GM23338 (cell line): Measurements from ENCODE around the gene TRDN. TPM values are rescaled to one million over a fixed set of nuclear protein-coding genes. Genes with fewer than 3 reads are reported as not detected.

Source experiments
- ATAC-seq: fragments of 200-7000 bp; cut with Tn5 transposase; 3 replicates; pipeline ENCODE4 v1.9.1; 2020
- DNase-seq: peaks from one replicate; pipeline ENCODE4 v3.0.0-alpha.2; 2015; ENCODE audit warnings: low spot score
- H2AFZ ChIP-seq: fragments of 200-600 bp; sonication (generic); 2 replicates; pipeline ENCODE4 v1.8.0; 2016; ENCODE audit warnings: antibody characterized with exemption, mild to moderate bottlenecking, moderate library complexity
- H3F3A ChIP-seq: fragments of 200-600 bp; sonication (generic); replicated peaks from 2 replicates; pipeline ENCODE4 v1.8.0; 2017; ENCODE audit warnings: antibody characterized with exemption, mixed run types, low read depth
- H3K27ac ChIP-seq: fragments of 200-600 bp; sonication (generic); 2 replicates; pipeline ENCODE4 v1.6.1; 2016; ENCODE audit warnings: low read depth
- H3K27me3 ChIP-seq: fragments of 200-600 bp; sonication (generic); 2 replicates; pipeline ENCODE4 v1.8.0; 2016; ENCODE audit warnings: mild to moderate bottlenecking, mixed run types, moderate library complexity; ENCODE audit not compliant: insufficient read depth
- H3K36me3 ChIP-seq: fragments of 200-600 bp; sonication (generic); 2 replicates; pipeline ENCODE4 v1.8.0; 2016; ENCODE audit warnings: mild to moderate bottlenecking; ENCODE audit not compliant: insufficient read depth
- H3K4me1 ChIP-seq: fragments of 200-600 bp; sonication (generic); 2 replicates; pipeline ENCODE4 v1.8.0; 2016; ENCODE audit warnings: mild to moderate bottlenecking, moderate library complexity; ENCODE audit not compliant: insufficient read depth
- H3K4me2 ChIP-seq: fragments of 200-600 bp; sonication (generic); 2 replicates; pipeline ENCODE4 v1.7.1; 2017; ENCODE audit warnings: mixed run types
- H3K4me3 ChIP-seq: fragments of 200-600 bp; sonication (generic); 2 replicates; pipeline ENCODE4 v1.6.1; 2016; ENCODE audit warnings: mixed run types
- H3K79me2 ChIP-seq: fragments of 200-600 bp; sonication (generic); replicated peaks from 2 replicates; pipeline ENCODE4 v1.8.0; 2017; ENCODE audit warnings: mild to moderate bottlenecking; ENCODE audit not compliant: insufficient read depth
- H3K9me2 ChIP-seq: fragments of 200-600 bp; sonication (generic); 2 replicates; pipeline ENCODE4 v1.8.0; 2017; ENCODE audit not compliant: insufficient read depth
- H4K20me1 ChIP-seq: fragments of 200-600 bp; sonication (generic); replicated peaks from 2 replicates; pipeline ENCODE4 v1.8.0; 2017; ENCODE audit warnings: mild to moderate bottlenecking; ENCODE audit not compliant: insufficient read depth
- H3K27ac Mint-ChIP-seq: 2 replicates; pipeline ENCODE4 v1.8.0; 2020; ENCODE audit warnings: inconsistent platforms, mild to moderate bottlenecking, moderate library complexity, mixed read lengths
- H3K27me3 Mint-ChIP-seq: 3 replicates; pipeline ENCODE4 v1.8.0; 2022; ENCODE audit warnings: low read depth, mild to moderate bottlenecking, moderate library complexity, mixed read lengths, inconsistent platforms; ENCODE audit not compliant: insufficient read depth, poor library complexity
- H3K36me3 Mint-ChIP-seq: 3 replicates; pipeline ENCODE4 v1.8.0; 2021; ENCODE audit warnings: low read depth, mild to moderate bottlenecking, inconsistent platforms, moderate library complexity, mixed read lengths
- H3K4me1 Mint-ChIP-seq: 3 replicates; pipeline ENCODE4 v1.8.0; 2020; ENCODE audit warnings: mild to moderate bottlenecking, inconsistent platforms, mixed read lengths
- H3K4me3 Mint-ChIP-seq: 3 replicates; pipeline ENCODE4 v1.8.0; 2021; ENCODE audit warnings: moderate library complexity, mild to moderate bottlenecking, inconsistent platforms, mixed read lengths
- H3K9me3 Mint-ChIP-seq: 3 replicates; pipeline ENCODE4 v1.8.0; 2020; ENCODE audit warnings: moderate library complexity, mild to moderate bottlenecking, inconsistent platforms, mixed read lengths
- CREB1 ChIP-seq: fragments of 250-450 bp; sonication (Bioruptor Pico); IDR thresholded peaks from 2 replicates; pipeline ENCODE4 v1.5.0; 2020; ENCODE audit warnings: low read depth, mild to moderate bottlenecking, moderate library complexity
- CTCF ChIP-seq, 2 experiments: fragments of 200-600 bp in 1 of 2; sonication (generic) in 1 of 2; conservative IDR thresholded peaks; 2 replicates each; pipeline versions ENCODE4 v1.5.1 to v1.6.1; 2016 to 2017; ENCODE audit warnings: antibody characterized with exemption in 2 of 2, low read depth in 2 of 2, mild to moderate bottlenecking in 2 of 2, moderate library complexity in 1 of 2
- ETS1 ChIP-seq: IDR thresholded peaks from 2 replicates; pipeline ENCODE4 v1.6.1; 2016; ENCODE audit warnings: antibody characterized with exemption
- EZH2phosphoT487 ChIP-seq: fragments of 200-600 bp; sonication (generic); IDR thresholded peaks from one replicate; pipeline ENCODE4 v1.8.1; 2018; ENCODE audit warnings: antibody characterized with exemption; ENCODE audit not compliant: unreplicated experiment
- JUNB ChIP-seq: IDR thresholded peaks from one replicate; pipeline ENCODE4 v1.6.1; 2016; ENCODE audit warnings: antibody characterized with exemption; ENCODE audit not compliant: unreplicated experiment
- NANOG ChIP-seq: IDR thresholded peaks from 2 replicates; pipeline ENCODE4 v1.6.1; 2016; ENCODE audit warnings: antibody characterized with exemption, borderline replicate concordance
- POLR2AphosphoS5 ChIP-seq: IDR thresholded peaks from 2 replicates; pipeline ENCODE4 v1.6.1; 2016; ENCODE audit warnings: antibody characterized with exemption, low read depth
- REST ChIP-seq: IDR thresholded peaks from one replicate; pipeline ENCODE4 v1.6.1; 2018; ENCODE audit warnings: antibody characterized with exemption; ENCODE audit not compliant: unreplicated experiment
- ZNF114 ChIP-seq: fragments of 250-450 bp; sonication (Bioruptor Pico); IDR thresholded peaks from 2 replicates; pipeline ENCODE4 v1.5.0; 2020; ENCODE audit warnings: mild to moderate bottlenecking, moderate library complexity
- ZNF462 ChIP-seq: fragments of 250-450 bp; sonication (Bioruptor Pico); IDR thresholded peaks from 2 replicates; pipeline ENCODE4 v1.5.0; 2020; ENCODE audit warnings: mild to moderate bottlenecking, moderate library complexity
- polyA plus RNA-seq: library from polyadenylated mRNA; unstranded; fragments of >200 nt; fragmentation: Nextera tagmentation; extraction: Ambion mirVana; gene quantifications from 2 replicates; pipeline ENCODE4 v1.2.1, GENCODE V29; 2016
- total RNA-seq: library from RNA; depleted of rRNA; stranded (reverse); fragments of >200 nt; shearing (Covaris generic); gene quantifications from 2 replicates; pipeline ENCODE4 v1.2.3, GENCODE V29; 2014

TRDN gene
- total and polyA plus RNA-seq, 2 experiments from 2014 or later = 35.5 to 137 TPM

GRCh38 chr6:123655521-123656306 lies 19.0 kb upstream of the TRDN start:
- Mint-ChIP-seq H3K36me3 (no peaks in the 10 kb centered on the region), H3K27ac (no peak overlapping the region), H3K4me1 (no peaks in the 10 kb centered on the region), H3K27me3 (no peaks in the 10 kb centered on the region), H3K9me3 (no peaks in the 10 kb centered on the region), H3K4me3 (no peak overlapping the region)
- Histone ChIP-seq H3K36me3 (no peaks in the 10 kb centered on the region), H3K27ac (no peak overlapping the region), H3F3A (no peaks in the 10 kb centered on the region), H3K4me1 (no peaks in the 10 kb centered on the region), H3K79me2 (no peaks in the 10 kb centered on the region), H4K20me1 (no peaks in the 10 kb centered on the region), H3K27me3 (no peaks in the 10 kb centered on the region), H3K4me3 (no peak overlapping the region), H2AFZ (0 out of 2 replicates have a peak overlapping the region, but pooled peaks have one; percentile 9), H3K9me2 (no peaks in the 10 kb centered on the region), H3K4me2 (no peak overlapping the region)
- no peak for TF ChIP-seq POLR2AphosphoS5
- TF ChIP-seq ZNF462 (CRISPR knock-in tag) = no peak
- TF ChIP-seq REST = no peak
- TF ChIP-seq CTCF (conservative IDR thresholded peaks at IDR 0.05; ENCODE audit: low read depth in 2 of 2) = no peak
- no peak for TF ChIP-seq JUNB
- no peak for TF ChIP-seq CREB1
- TF ChIP-seq ETS1 = no peak
- no peak for TF ChIP-seq EZH2phosphoT487
- no peak for TF ChIP-seq ZNF114 (CRISPR knock-in tag)
- TF ChIP-seq NANOG = no peak
- ATAC-seq (no peak), DNase-seq (no peak)
